ENCODE measurements around the gene ACR. TPM values are rescaled to one million over a fixed set of nuclear protein-coding genes. Genes with fewer than 3 reads are reported as not detected.
A peak's percentile ranks its signal among the peaks of the same experiment; 100 is the strongest.

ACR gene
- total RNA-seq, 1 donor from 2014 or later: not detected

DNA sequence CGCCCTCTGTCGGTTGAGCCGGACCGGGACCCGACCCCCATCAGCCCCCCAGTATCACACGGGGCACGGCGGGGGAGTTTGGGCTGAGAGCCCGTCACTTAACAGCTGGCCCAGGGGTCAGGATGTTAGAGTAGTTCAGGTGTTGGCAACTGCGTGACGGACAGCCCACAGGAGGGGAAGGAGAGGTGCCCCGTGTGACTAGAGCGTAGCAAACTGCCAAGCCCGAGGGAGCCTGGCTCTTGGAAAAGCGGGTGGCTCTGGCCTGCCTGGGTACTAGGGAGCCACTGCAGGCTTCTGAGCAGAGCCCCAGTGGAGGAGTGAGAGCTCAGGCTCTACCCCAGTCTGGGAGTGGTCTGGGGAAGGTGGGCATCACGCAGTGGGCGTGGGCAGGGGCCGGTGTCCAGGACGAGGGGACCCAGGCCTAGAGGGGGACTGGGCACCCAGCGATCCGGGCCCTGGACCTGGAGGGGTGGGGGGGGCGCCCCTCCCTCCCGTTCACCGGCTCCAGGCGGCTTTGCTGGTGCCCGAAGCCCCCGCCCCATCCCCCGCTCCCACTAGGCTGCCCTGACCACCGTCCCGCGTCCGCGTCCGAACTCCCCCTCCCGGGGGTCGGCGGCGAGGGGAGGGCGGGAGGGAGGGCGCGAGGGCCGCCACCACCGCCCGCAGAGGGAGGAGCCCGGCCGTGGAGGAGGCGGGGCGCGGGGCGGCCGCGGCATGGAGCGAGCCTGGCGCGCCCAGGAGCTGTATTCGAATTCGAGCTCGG, 41.0 kb upstream of the ACR start:
- Histone ChIP-seq H3K27me3 (ENCODE audit: insufficient read depth, low read length) (no peaks in the 10 kb centered on the region), H3K4me2 (ENCODE audit: low read length) (peak overlapping the region; percentile 75), H4K20me1 (ENCODE audit: insufficient read depth, low read length) (peaks cover 20% of the 10 kb centered on the region), H3K9me3 (ENCODE audit: insufficient read depth, low read depth, low read length) (no peaks in the 10 kb centered on the region), H3K9ac (ENCODE audit: low read length) (no peak overlapping the region), H3K4me1 (ENCODE audit: insufficient read depth, low read length) (peaks cover 10% of the 10 kb centered on the region), H3K4me3 (ENCODE audit: insufficient read depth, low read depth, low read length) (peak overlapping the region; percentile 17), H3K27ac (ENCODE audit: low read depth, low read length) (no peak overlapping the region), H3K79me2 (ENCODE audit: insufficient read depth, low read length) (no peaks in the 10 kb centered on the region), H3K36me3 (ENCODE audit: insufficient read depth, low read length) (no peaks in the 10 kb centered on the region), H2AFZ (ENCODE audit: low read depth, low read length) (peak overlapping the region; percentile 42)
- Mint-ChIP-seq H3K4me1 (ENCODE audit: low read depth, unreplicated experiment) (peaks cover 10% of the 10 kb centered on the region), H3K9me3 (ENCODE audit: unreplicated experiment) (no peaks in the 10 kb centered on the region), H3K27ac (ENCODE audit: unreplicated experiment) (no peak overlapping the region), H3K36me3 (ENCODE audit: low read depth, unreplicated experiment) (peaks cover 5% of the 10 kb centered on the region), H3K27me3 (ENCODE audit: low read depth, unreplicated experiment) (peaks cover 11% of the 10 kb centered on the region), H3K4me3 (ENCODE audit: unreplicated experiment) (peak overlapping the region; percentile 74)
- FAIRE-seq (no peak), DNase-seq (ENCODE audit: low read depth) (no peak)
- TF ChIP-seq CTCF (IDR thresholded peaks at IDR 0.05; ENCODE audit: insufficient read depth, low read depth, low read length) (peak; percentile 30), EZH2 (IDR thresholded peaks at IDR 0.05; ENCODE audit: insufficient read depth, low read length) (no peak)

DNA sequence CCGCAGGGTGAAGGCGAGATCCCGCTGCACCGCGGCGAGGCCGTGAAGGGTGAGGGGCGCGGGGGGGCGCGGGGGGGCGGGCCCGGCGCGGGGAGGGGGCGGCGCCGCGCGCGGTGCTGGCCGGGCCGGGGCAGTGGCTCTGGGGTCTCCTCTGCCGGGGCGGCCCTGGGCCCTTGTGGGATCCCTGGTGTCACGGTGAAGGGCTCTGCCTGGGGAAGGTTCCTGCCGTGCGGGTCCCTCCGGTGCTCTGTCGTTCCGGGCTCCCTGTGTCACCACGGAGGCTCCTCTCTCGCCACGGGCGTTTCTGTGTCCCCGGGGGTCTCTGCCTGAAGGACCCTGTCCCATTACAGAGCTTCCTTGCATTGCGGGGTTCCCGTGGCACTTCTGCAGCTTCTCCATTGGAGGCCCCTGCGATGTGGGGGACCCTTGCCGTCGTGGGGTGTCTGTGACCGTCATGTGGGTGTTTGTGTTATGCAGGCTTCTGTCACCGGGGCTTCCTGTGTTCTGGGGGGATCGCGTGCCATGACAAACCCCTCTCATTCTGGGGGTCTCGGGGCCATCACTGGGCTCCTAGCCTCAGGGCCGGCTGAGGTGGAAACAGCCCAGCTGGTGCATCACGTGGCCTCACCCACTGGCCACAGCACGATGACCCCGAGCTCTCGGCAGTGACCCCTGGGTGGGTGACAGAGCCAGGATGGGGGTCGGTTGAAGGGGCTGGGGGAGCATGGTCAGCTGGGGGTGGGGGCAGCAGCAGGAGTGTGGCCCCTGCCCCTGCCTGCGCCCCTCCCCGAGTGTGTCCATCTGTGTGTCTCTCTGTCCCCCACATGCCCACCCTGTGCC, 40.1 kb upstream of the ACR start:
- Mint-ChIP-seq H3K4me3 (ENCODE audit: unreplicated experiment) (peak overlapping the region; percentile 83), H3K9me3 (ENCODE audit: unreplicated experiment) (no peaks in the 10 kb centered on the region), H3K36me3 (ENCODE audit: low read depth, unreplicated experiment) (peaks cover 8% of the 10 kb centered on the region), H3K4me1 (ENCODE audit: low read depth, unreplicated experiment) (peaks cover 19% of the 10 kb centered on the region), H3K27me3 (ENCODE audit: low read depth, unreplicated experiment) (peaks cover 14% of the 10 kb centered on the region), H3K27ac (ENCODE audit: unreplicated experiment) (no peak overlapping the region)
- no peak for FAIRE-seq
- Histone ChIP-seq H3K27ac (ENCODE audit: low read depth, low read length) (no peak overlapping the region), H3K4me1 (ENCODE audit: insufficient read depth, low read length) (peaks cover 10% of the 10 kb centered on the region), H3K27me3 (ENCODE audit: insufficient read depth, low read length) (no peaks in the 10 kb centered on the region), H4K20me1 (ENCODE audit: insufficient read depth, low read length) (peaks cover 23% of the 10 kb centered on the region), H3K4me2 (ENCODE audit: low read length) (peak overlapping the region; percentile 89), H3K36me3 (ENCODE audit: insufficient read depth, low read length) (no peaks in the 10 kb centered on the region), H3K9ac (ENCODE audit: low read length) (peak overlapping the region; percentile 54), H3K79me2 (ENCODE audit: insufficient read depth, low read length) (no peaks in the 10 kb centered on the region), H3K9me3 (ENCODE audit: insufficient read depth, low read depth, low read length) (no peaks in the 10 kb centered on the region), H2AFZ (ENCODE audit: low read depth, low read length) (peak overlapping the region; percentile 34), H3K4me3 (ENCODE audit: insufficient read depth, low read depth, low read length) (peak overlapping the region; percentile 51)
- no peak for DNase-seq (ENCODE audit: low read depth)
- no peak for TF ChIP-seq EZH2 (IDR thresholded peaks at IDR 0.05; ENCODE audit: insufficient read depth, low read length)
- no peak for TF ChIP-seq CTCF (IDR thresholded peaks at IDR 0.05; ENCODE audit: insufficient read depth, low read depth, low read length)
